CD4-positive, alpha-beta memory T cell (primary cell): ENCODE measurements around the gene TXNRD3. TPM values are rescaled to one million over a fixed set of nuclear protein-coding genes. Genes with fewer than 3 reads are reported as not detected.

ENCODE experiments used
- CTCF ChIA-PET: fragments of 350-600 bp; sonication (Branson Sonifier 250); formaldehyde crosslinking; loops from one replicate; lab custom pipeline; 2021; ENCODE audit warnings: inconsistent platforms; ENCODE audit not compliant: partially characterized antibody; lab: Charles Lee
- POLR2A ChIA-PET: fragments of 350-600 bp; sonication (Branson Sonifier 250); formaldehyde crosslinking; loops from one replicate; lab custom pipeline; 2021; ENCODE audit not compliant: partially characterized antibody; lab: Charles Lee
- DNase-seq, 5 donors: peaks; one replicate each; pipeline versions ENCODE4 v3.0.0 to v3.0.0-alpha.2; 2020 to 2022; ENCODE audit warnings: mixed read lengths in 1 of 5
- H3K27ac ChIP-seq: one replicate; pipeline ENCODE4 v1.7.0; 2013; ENCODE audit warnings: low read depth, low read length
- H3K27me3 ChIP-seq: 2 replicates; pipeline ENCODE4 v1.7.0; 2013; ENCODE audit warnings: mild to moderate bottlenecking, low read length, moderate library complexity; ENCODE audit not compliant: insufficient read depth
- H3K36me3 ChIP-seq: 2 replicates; pipeline ENCODE4 v1.7.0; 2013; ENCODE audit warnings: mild to moderate bottlenecking, low read length, moderate library complexity; ENCODE audit not compliant: insufficient read depth
- H3K4me1 ChIP-seq: 2 replicates; pipeline ENCODE4 v1.7.0; 2013; ENCODE audit warnings: mild to moderate bottlenecking, low read length, moderate library complexity; ENCODE audit not compliant: insufficient read depth
- H3K4me3 ChIP-seq, 2 donors: one replicate each; pipeline ENCODE4 v1.7.0; 2013; ENCODE audit warnings: low read length in 2 of 2, mild to moderate bottlenecking in 1 of 2
- H3K9me3 ChIP-seq, 2 donors: one replicate each; pipeline ENCODE4 v1.7.0; 2013; ENCODE audit warnings: low read length in 2 of 2, control low read depth in 1 of 2; ENCODE audit not compliant: control insufficient read depth in 1 of 2
- H3K27ac Mint-ChIP-seq, 7 donors: one replicate each; pipeline ENCODE4 v1.8.0; 2020 to 2021; ENCODE audit warnings: mixed read lengths in 7 of 7, mild to moderate bottlenecking in 6 of 7, inconsistent platforms in 3 of 7, moderate library complexity in 3 of 7
- H3K27me3 Mint-ChIP-seq, 2 donors: one replicate each; pipeline ENCODE4 v1.8.0; 2020 to 2021; ENCODE audit warnings: mixed read lengths in 2 of 2
- H3K36me3 Mint-ChIP-seq, 2 donors: one replicate each; pipeline ENCODE4 v1.8.0; 2020 to 2021; ENCODE audit warnings: mixed read lengths in 2 of 2, inconsistent platforms in 1 of 2, mild to moderate bottlenecking in 1 of 2
- H3K4me1 Mint-ChIP-seq, 4 donors: one replicate each; pipeline ENCODE4 v1.8.0; 2020 to 2021; ENCODE audit warnings: mixed read lengths in 4 of 4, mild to moderate bottlenecking in 1 of 4
- H3K4me3 Mint-ChIP-seq, 8 donors: one replicate each; pipeline ENCODE4 v1.8.0; 2020 to 2021; ENCODE audit warnings: mixed read lengths in 8 of 8, mild to moderate bottlenecking in 7 of 8, moderate library complexity in 6 of 8, inconsistent platforms in 3 of 8
- H3K9me3 Mint-ChIP-seq, 8 donors: one replicate each; pipeline ENCODE4 v1.8.0; 2020 to 2021; ENCODE audit warnings: mixed read lengths in 8 of 8, mild to moderate bottlenecking in 5 of 8, inconsistent platforms in 3 of 8, moderate library complexity in 1 of 8
- intact Hi-C: fragments of 100-400 bp; cut with micrococcal nuclease; formaldehyde crosslinking; loops from one replicate; pipeline ENCODE4 v1.15.1; 2023
- polyA plus RNA-seq, 2 donors: library from polyadenylated mRNA; unstranded; fragments of 300-500 nt; fragmentation: Illumina TruSeq; gene quantifications; one replicate each; pipeline ENCODE4 v1.2.3, GENCODE V29; 2021
- total RNA-seq, 2 experiments: library from RNA; stranded (reverse); gene quantifications; one replicate each; pipeline ENCODE4 v1.2.3, GENCODE V29; 2021

Gene TXNRD3
- total and polyA plus RNA-seq, 4 experiments from 2014 or later, result 0.77 to 1.0 (median 0.92) TPM

GRCh38 chr3:126558336-126559071 lies 96.4 kb downstream of the TXNRD3 start, which contains the start of gene C3orf22:
TSS of gene C3orf22 (minus strand) at chr3:126558932. CDS start at chr3:126553390, 5,542 bp downstream.
- peaks cover 2 to 7% of the 10 kb centered on the region in 2 donors for H3K27me3 Mint-ChIP-seq
- peaks cover 2 to 19% (median 9%) of the 10 kb centered on the region in 8 donors for H3K9me3 Mint-ChIP-seq
- no peaks in the 10 kb centered on the region for H3K4me1 Mint-ChIP-seq
- H3K4me3 Mint-ChIP-seq, result no peak within 1 kb of the TSS
- Histone ChIP-seq H3K4me3 (no peak within 1 kb of the TSS), H3K27me3 (no peaks in the 10 kb centered on the region), H3K9me3 (no peaks in the 10 kb centered on the region), H3K36me3 (no peaks in the 10 kb centered on the region), H3K4me1 (no peaks in the 10 kb centered on the region), H3K27ac (no peak within 1 kb of the TSS)
- POLR2A ChIA-PET, result no interaction called here
- intact Hi-C loops, result no loop called here
- no peaks in the 10 kb centered on the region for H3K36me3 Mint-ChIP-seq
- CTCF ChIA-PET, result no interaction called here
- DNase-seq, result no peak
- H3K27ac Mint-ChIP-seq, result no peak within 1 kb of the TSS

- Histone ChIP-seq H3K4me1 (no peaks in the 10 kb centered on the region), H3K9me3 (no peaks in the 10 kb centered on the region), H3K36me3 (no peaks in the 10 kb centered on the region), H3K4me3 (no peak overlapping the region), H3K27ac (no peak overlapping the region), H3K27me3 (no peaks in the 10 kb centered on the region)
- Mint-ChIP-seq H3K27me3 (peaks cover 2 to 4% of the 10 kb centered on the region in 2 donors), H3K36me3 (no peaks in the 10 kb centered on the region), H3K4me1 (no peaks in the 10 kb centered on the region), H3K4me3 (no peak overlapping the region), H3K9me3 (peaks cover 0 to 13% (median 7%) of the 10 kb centered on the region in 8 donors), H3K27ac (no peak overlapping the region)
- ChIA-PET POLR2A (no interaction called here), CTCF (no interaction called here)
- no peak for DNase-seq
- intact Hi-C loops, result no loop called here
Measured at GRCh38 chr3:126557761-126558160, 97.2 kb downstream of the TXNRD3 start.

- ChIA-PET POLR2A (no interaction called here), CTCF (no interaction called here)
- H3K4me3 Mint-ChIP-seq, result no peak overlapping the region
- peaks cover 0 to 9% (median 5%) of the 10 kb centered on the region in 8 donors for H3K9me3 Mint-ChIP-seq
- H3K27me3 Mint-ChIP-seq, result peaks cover 2 to 4% of the 10 kb centered on the region in 2 donors
- H3K27ac Mint-ChIP-seq, result no peak overlapping the region
- no peaks in the 10 kb centered on the region for H3K36me3 Mint-ChIP-seq
- no peaks in the 10 kb centered on the region for H3K9me3 ChIP-seq
- H3K27me3 ChIP-seq, result no peaks in the 10 kb centered on the region
- intact Hi-C loops, result no loop called here
- no peak overlapping the region for H3K4me3 ChIP-seq
- no peaks in the 10 kb centered on the region for H3K36me3 ChIP-seq
- no peaks in the 10 kb centered on the region for H3K4me1 Mint-ChIP-seq
- no peak overlapping the region for H3K27ac ChIP-seq
- H3K4me1 ChIP-seq, result no peaks in the 10 kb centered on the region
- no peak for DNase-seq
Measured at GRCh38 chr3:126557415-126557745, 97.5 kb downstream of the TXNRD3 start.

Other genes with a start within 250 kb of the TXNRD3 start
- 10 to 100 TPM; 58.2 to 66.3 TPM for gene ZXDC, start 179.2 kb downstream of the TXNRD3 start, total RNA-seq
- 10 to 100 TPM; 10.3 to 27.7 TPM for gene ZXDC, start 179.2 kb downstream of the TXNRD3 start, polyA plus RNA-seq
- gene UROC1, start 137.4 kb downstream of the TXNRD3 start, total RNA-seq, result not detected
- not detected for gene UROC1, start 137.4 kb downstream of the TXNRD3 start, polyA plus RNA-seq
- under 1 TPM; 0.23 to 0.42 TPM for gene CHST13, start 131.0 kb downstream of the TXNRD3 start, total RNA-seq
- not detected for gene CHST13, start 131.0 kb downstream of the TXNRD3 start, polyA plus RNA-seq
- gene C3orf22, start 96.2 kb downstream of the TXNRD3 start, total RNA-seq, result not detected
- gene C3orf22, start 96.2 kb downstream of the TXNRD3 start, polyA plus RNA-seq, result not detected
- 1 to 10 TPM; 7.3 to 8.9 TPM for gene CHCHD6, start 49.1 kb upstream of the TXNRD3 start, total RNA-seq
- 10 to 100 TPM; 11.5 to 12.3 TPM for gene CHCHD6, start 49.1 kb upstream of the TXNRD3 start, polyA plus RNA-seq